Measurements from ENCODE around the gene MERTK. TPM values are rescaled to one million over a fixed set of nuclear protein-coding genes. Genes with fewer than 3 reads are reported as not detected.

The MERTK gene
- total RNA-seq, 1 donor: 2.4 TPM

GRCh38 chr2:111936881-111937280 lies 38.5 kb downstream of the MERTK start:
- TF ChIP-seq CTCF (IDR thresholded peaks at IDR 0.05; ENCODE audit: insufficient read depth, low read length): no peak
- DNase-seq (ENCODE audit: low read depth): no peak
- no peak overlapping the region for H3K4me3 ChIP-seq (ENCODE audit: low read depth, low read length)

DNA sequence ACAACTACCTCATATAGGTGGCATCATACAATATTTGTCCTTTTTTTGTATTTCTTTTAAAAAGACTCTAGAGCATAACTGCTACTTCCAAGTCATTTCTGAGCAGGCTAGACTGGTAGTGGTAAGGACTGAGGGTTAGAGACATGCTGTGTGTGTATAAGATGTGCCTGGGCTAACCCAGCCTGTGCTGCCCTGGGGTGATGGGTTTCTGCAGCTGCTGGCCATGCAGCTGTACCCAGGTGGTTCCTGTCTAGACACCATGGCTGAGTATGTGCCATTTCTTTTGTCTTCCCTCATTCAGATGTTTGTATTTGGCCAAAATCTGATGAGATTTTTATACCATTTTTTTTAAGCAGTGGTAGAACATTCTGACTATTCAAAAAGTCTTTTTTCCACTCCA lies 40.0 kb downstream of the MERTK start:
- no peak for TF ChIP-seq CTCF (IDR thresholded peaks at IDR 0.05; ENCODE audit: insufficient read depth, low read length)
- no peak overlapping the region for H3K4me3 ChIP-seq (ENCODE audit: low read depth, low read length)
- DNase-seq (ENCODE audit: low read depth): no peak

DNA sequence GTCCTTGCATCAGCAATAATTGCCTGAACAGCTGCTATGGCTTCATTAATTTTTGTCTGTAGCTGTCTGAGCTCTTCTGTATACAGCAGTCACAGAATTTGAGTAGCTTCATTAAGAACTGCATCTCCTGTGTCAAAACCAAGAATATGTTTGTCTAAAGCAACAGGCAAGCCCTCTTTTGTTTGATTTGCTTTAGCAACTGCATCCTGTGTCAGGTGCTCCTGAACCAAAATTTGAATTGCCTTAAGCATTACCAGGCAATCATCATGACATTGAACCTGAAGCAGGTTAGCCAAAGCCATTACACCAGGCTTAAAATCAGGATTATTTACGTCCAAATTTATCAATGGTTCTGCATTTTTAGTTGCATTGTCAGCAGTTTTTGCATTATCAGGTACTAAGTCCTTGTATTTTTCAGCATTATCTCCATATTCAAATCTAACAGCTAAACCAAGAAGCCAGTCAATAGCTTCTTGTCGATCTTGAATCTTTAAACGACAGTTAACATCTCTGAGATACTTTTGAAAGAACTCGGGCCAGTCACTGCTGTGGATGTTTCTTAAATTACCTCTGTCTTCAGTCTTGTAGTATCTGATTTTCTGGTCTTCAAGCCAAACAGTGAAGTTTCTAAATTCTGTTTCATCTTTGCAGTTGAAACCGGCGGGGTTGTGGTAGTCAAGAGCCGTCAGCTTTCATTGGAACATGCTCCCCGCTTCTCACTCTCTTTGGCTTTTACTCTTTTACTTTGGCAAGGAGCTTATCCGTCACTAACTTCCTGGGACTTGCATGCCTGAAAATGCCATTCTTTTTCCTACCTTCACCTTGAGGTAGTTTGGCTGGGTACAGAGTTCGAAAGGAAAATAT lies 42.2 kb downstream of the MERTK start:
- DNase-seq (ENCODE audit: low read depth): no peak

DNA sequence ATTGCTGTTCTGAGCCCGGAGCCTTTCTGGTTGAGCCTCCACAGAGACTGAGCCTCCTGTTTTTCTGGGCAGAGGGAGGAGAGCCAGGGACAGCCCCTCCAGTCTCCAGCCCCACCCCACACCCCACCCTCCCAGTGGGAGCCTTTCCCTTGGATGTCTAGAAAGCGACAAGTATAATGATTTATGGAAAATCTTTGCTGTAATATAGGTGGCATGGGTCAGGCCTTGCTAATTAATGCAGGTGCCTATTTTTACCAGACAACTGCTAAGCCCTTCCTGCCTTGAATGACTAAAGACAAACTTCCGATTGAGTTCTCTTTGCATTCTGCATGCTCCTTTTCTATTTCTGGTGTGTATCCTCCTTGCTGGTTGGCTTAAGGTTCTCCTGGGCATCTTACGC lies 43.1 kb downstream of the MERTK start:
- TF ChIP-seq CTCF (IDR thresholded peaks at IDR 0.05; ENCODE audit: insufficient read depth, low read length): no peak
- no peak for DNase-seq (ENCODE audit: low read depth)
- no peak overlapping the region for H3K4me3 ChIP-seq (ENCODE audit: low read depth, low read length)

More for the DNA sequence above, 42.2 kb downstream of the MERTK start:
- TF ChIP-seq CTCF (IDR thresholded peaks at IDR 0.05; ENCODE audit: insufficient read depth, low read length): no peak
- H3K4me3 ChIP-seq (ENCODE audit: low read depth, low read length): no peak overlapping the region

GRCh38 chr2:111944531-111945210 lies 46.3 kb downstream of the MERTK start:
- DNase-seq (ENCODE audit: low read depth): no peak
- no peak overlapping the region for H3K4me3 ChIP-seq (ENCODE audit: low read depth, low read length)
- no peak for TF ChIP-seq CTCF (IDR thresholded peaks at IDR 0.05; ENCODE audit: insufficient read depth, low read length)

DNA sequence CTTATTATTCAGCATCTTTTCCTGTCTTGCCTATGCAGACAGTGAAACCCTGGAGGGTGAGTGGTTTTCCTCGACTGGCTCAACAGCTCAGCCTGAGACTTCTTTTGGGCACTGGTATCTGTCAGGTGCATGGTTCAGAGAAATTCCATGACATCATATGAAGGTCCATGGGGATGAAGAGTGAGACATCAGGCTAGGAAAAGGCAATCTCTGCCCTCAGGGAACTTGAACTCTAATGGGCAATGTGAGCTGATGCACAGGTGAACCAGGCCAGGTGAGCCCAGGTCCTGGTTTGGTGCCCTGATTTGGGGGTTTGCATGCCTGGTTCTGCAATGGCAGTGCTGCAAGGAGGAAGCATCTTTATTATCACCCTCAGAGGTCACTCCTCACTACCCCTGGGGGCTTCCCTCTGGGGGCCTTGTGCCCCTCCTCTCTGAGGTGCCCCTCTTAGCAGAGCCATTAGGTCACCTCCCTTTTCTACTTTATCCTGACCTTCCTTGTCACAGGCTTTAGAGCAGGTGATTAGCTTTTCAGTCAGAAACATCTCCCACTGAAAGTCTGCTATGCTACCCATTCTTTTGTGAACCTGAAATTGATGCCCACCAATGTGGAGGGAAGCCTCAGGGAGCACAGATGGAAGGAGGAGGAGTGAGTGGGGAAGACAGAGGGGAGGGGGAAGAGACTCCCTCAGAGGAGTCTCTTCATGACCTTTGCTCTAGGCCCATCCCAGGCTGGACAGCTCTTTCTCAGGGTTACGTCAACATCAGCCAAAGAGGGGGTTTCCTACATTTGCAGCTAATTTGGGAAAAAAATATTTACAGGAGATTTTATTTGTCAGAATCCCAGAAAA lies 47.3 kb downstream of the MERTK start:
- TF ChIP-seq CTCF (IDR thresholded peaks at IDR 0.05; ENCODE audit: insufficient read depth, low read length): no peak
- DNase-seq (ENCODE audit: low read depth): no peak
- no peak overlapping the region for H3K4me3 ChIP-seq (ENCODE audit: low read depth, low read length)

Data from fibroblast of the aortic adventitia (primary cell).